Activated T-helper 1 cell treated with Interleukin-2 at 50 U/mL for 16 hours (primary cell): ENCODE measurements around the gene EPHX1.
A peak's percentile ranks its signal among the peaks of the same experiment; 100 is the strongest.
"Not testable (repeated sequence)": the region's sequence is repeated elsewhere in the genome, so short reads cannot be mapped to it uniquely, and the experiment has no call there.

Experiments used
- DNase-seq: peaks from one replicate; pipeline ENCODE4 v3.0.0-alpha.2; 2020; ENCODE audit warnings: low read depth

Gene EPHX1

DNA sequence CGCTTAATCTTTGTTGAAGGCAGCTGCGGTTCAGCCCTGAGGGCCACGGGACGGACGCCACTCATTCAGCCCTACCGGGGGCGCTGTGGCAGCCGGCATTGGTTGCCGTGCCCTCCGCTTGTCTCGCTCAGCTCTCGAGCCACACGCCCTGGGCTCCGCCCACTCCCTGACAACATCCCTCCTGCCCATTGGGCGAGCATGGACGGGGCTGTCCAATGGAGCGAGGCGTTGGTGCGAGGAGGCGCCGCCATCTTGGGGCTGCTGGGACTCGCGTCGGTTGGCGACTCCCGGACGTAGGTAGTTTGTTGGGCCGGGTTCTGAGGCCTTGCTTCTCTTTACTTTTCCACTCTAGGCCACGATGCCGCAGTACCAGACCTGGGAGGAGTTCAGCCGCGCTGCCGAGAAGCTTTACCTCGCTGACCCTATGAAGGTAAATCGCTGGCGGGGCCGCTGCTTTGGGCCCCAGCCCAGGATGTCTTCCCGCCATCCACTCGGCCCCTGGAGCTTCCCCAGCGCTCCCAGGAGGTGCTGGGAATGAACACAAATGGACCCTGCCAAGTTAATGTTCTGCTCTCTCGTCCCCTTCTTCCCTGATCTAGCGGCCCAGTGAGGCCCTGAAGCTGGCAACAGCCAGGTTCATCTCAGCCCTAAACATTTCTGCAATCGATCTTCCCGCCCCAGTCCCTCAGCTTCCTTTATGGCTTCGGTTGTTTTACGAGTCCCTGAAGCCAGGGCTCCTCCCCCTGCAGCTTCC lies 32.2 kb upstream of the EPHX1 start, which contains the start of gene SRP9:
SRP9 (plus strand) TSS at position 244 of the 754 bp plus-strand sequence; CDS start at position 359, 115 bp downstream.
- DNase-seq, result peak; percentile 99

DNA sequence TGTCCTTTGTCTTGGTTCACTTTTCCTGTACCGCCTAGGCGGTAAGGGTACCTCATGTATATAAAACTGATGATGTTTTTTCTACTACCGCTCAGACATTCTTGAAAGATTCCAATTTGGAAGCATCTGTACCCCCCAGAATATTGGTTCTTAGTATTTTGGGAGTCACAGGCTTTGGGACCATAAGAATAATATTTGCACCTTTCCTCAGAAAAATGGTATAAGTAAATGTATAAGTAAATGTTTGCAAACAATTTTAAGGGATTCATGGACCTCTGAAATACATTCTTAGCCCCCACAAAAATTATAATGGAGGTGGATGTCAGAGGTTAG lies 31.6 kb upstream of the EPHX1 start:
- DNase-seq, result no peak

DNA sequence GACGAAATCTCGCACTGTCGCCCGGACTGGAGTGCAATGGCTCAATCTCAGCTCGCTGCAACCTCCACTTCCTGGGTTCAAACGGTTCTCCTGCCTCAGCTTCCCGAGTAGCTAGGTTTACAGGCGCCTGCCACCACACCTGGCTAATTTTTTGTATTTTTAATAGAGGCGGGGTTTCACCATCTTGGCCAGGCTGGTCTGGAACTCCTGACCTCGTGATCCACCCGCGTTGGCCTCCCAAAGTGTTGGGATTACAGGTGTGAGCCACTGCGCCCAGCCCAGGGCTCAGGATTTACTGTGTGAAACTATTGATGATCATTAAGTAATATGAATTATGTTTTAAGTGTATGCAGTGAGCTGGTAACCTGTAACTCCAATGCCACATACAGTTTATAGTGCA lies 30.8 kb upstream of the EPHX1 start:
- DNase-seq, result not testable (repeated sequence)

GRCh38 chr1:225780134-225780533 lies 29.8 kb upstream of the EPHX1 start:
- no peak for DNase-seq

- no peak for DNase-seq
Measured at GRCh38 chr1:225780630-225781029, 29.3 kb upstream of the EPHX1 start.

GRCh38 chr1:225789142-225789541 lies 20.8 kb upstream of the EPHX1 start:
- not testable (repeated sequence) for DNase-seq

- no peak for DNase-seq
Measured at GRCh38 chr1:225794954-225795353, 15.0 kb upstream of the EPHX1 start.

DNA sequence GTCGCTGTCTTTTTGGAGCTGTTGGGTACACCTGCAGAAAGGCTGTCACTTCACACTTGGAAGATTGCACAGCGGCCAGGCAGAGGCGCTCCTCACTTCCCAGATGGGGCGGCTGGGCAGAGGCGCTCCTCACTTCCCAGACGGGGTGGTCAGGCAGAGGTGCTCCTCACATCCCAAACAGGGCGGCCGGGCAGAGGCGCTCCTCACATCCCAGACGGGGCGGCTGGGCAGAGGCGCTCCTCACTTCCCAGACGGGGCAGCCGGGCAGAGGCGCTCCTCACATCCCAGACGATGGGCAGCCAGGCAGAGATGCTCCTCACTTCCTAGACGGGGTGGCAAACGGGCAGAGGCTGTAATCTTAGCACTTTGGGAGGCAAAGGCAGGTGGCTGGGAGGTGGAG lies 13.8 kb upstream of the EPHX1 start:
- not testable (repeated sequence) for DNase-seq

GRCh38 chr1:225801146-225801545 lies 8.8 kb upstream of the EPHX1 start:
- DNase-seq, result not testable (repeated sequence)

DNA sequence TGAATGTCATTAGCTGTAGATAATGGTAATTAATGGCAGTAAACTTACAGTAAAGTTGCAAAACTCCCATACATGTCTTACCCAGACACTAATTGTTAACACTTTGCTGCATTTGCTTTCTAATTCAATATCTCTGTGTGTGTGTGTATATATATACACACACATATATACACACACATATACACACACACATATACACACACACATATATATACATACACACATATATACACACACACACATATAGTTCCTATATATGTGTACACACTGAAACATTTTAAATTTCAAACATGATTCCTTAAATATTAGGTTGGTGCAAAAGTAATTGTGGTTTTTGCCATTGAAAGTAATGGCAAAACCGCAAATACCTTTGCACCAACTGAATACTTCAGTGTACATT lies 3.7 kb upstream of the EPHX1 start:
- no peak for DNase-seq

DNA sequence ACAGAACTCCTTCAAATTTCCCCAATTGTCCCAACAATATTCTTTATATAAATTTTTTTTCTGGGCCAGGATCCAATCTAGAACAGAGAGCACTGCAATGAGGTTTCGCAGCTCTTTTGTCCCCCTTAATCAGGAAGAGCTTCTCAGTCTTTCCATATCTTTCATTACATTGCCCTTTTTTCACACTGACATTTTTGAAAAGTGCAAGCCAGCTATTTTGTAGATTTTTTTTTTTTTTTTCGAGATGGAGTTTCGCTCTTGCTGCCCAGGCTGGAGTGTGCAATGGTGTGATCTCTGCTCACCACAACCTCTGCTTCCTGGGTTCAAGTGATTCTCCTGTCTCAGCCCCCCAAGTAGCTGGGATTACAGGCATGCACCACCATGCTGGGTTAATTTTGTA lies 3.2 kb upstream of the EPHX1 start:
- DNase-seq, result not testable (repeated sequence)

DNA sequence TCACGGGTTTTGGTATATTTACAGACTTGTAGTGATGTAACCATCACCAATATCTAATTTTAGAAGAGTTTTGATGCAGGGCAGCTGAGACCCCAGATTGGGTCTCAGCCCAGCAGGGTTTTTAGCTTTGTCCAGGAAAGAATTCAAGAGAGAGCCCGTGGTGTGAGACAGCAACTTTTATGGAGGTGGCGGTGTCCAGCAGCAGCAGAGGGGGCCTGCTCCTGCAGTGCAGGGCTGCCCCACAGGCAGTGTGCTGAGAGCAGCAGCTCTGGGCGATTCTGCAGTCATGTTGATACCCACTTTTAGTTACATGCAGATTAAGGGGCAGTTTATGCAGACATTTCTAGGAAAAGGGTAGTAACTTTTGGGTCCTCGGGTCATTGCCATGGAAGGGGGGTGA lies 1.8 kb upstream of the EPHX1 start:
- DNase-seq, result no peak

DNA sequence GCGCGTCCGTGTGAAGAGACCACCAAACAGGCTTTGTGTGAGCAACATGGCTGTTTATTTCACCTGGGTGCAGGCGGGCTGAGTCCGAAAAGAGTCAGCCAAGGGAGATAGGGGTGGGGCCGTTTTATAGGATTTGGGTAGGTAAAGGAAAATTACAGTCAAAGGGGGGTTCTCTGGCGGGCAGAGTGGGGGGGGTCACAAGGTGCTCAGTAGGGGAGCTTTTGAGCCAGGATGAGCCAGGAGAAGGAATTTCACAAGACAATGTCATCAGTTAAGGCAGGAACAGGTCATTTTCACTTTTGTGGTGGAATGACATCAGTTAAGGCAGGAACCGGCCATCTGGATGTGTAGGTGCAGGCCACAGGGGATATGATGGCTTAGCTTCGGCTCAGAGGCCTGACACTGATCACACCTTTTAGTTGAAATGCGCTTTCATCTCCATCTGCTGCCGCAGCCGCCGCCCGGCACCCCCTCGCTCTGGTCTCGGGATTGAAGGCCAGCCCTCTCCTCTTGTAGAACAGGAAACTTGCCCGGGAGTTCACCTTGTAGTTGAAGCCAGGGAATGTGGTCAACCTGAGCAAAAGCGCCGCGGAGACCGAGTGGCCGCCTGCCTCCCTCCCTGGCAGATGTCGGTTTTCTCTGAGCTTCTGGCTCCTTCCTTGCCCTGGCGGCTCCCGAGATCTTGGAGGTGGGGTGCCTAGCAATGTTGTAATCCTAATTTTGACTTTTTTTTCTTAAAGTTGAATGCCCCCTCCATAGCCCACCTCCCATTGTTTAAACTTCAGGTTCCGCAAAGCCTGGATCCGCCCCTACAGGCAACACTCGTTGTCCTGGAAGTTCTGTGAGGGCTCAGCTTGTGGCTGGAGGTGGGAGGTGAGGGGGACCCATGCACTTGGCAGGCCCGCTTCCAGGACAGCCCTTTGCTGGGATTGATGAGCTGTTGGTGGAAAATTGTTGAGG lies 935 bp downstream of the EPHX1 start:
- DNase-seq, result not testable (repeated sequence)

DNA sequence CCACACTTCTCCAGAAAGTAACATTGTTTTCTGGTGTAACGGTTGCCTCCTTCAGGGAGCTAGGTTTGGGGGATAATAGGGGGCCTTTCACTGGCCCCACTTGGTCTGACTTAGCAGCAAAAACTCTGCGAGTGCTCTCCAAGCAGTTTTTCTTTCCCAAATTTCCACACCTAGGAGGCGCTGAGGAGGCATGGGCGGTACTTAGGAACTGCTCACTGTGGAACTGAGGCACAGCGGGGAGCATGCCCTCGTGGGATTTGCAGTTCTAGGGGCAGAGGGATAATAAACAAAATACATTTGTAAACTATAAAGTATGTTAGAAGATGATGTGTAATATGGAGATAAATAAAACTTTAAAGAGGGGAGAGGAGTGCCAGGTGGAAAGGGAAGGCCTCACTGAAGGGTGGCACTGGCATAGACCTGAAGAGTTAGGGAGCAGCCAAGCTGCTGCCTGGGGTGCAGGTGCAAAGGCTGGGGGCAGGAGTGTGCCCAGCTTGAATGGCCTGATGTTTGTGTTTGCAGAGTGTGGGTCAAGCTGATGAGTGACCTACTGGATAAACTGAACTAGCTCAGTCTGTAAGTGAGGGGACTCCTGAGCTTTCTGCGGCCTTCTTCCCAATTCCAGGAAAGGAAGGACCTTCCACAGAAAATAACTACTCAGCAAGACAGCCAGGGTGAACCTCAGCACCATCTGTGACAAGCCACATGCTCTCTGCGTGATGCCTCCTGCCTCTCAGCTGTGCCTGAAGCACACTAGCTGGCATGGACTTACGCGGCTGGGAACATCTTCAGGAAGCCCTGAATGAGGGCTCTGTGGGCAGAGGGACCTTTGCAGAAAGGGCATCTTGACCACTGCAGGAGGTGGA lies 1.9 kb downstream of the EPHX1 start:
- no peak for DNase-seq

DNA sequence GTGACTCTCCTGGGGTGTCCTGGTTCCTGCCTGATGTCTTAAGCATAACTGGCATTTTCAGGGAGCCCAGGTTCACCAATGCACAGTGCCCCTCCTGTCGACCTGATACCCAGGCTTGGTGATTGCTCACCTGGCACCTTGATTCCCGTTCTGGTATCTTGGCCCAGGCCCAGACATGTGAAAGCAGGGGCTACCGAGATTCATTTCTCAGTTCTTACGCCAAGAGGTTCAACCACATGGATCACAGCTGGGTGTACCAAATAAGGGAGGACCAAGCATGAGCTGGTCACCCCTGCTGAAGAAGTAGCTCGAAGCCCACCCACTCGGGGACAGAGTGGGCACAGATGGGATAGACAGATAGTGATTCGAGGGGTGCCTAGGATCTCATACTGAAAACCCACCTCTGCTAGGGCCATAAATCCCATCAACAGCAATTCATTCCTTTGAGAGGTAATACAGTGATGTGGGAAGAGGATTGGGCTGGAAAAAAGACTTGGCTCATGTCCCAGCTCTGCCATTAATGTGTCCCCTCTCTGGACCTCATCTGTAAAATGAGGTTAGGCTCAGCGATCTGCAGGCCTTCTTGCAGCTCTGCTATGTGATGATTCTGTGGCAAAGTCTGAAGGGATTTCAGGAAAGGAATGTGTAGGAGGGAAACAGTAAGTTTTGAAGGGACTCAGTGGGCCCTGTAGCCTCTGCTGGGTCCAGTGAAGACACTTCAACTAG lies 2.7 kb downstream of the EPHX1 start:
- DNase-seq, result no peak

- DNase-seq, result no peak
Measured at GRCh38 chr1:225813214-225813964, 3.5 kb downstream of the EPHX1 start.

DNA sequence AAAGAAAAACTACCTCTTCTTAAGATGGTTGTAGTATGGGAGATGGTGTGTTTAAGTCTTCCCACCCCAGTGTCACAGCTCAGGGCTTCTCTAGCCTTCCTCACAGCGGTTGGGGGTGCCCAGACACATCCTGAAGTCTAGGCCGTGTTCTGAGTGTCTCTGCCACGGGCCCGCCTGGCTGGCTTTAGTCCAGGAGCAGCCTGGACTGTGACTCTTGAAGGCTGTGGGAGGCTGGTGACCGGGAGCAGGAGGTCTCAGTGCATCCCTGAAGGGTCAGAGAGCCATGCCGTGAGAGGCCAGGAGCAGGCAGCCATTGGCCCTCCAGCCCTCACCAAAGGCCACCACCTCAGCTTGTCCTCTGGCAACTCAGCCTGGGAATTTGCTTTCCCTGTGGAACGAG lies 4.5 kb downstream of the EPHX1 start:
- no peak for DNase-seq

- DNase-seq, result not testable (repeated sequence)
Measured at GRCh38 chr1:225815090-225815489, 5.2 kb downstream of the EPHX1 start.

- DNase-seq, result no peak
Measured at GRCh38 chr1:225815526-225816178, 5.7 kb downstream of the EPHX1 start.
